Neural progenitor cell (in vitro differentiated cells): ENCODE data around the gene EPB41L4B. TPM values are rescaled to one million over a fixed set of nuclear protein-coding genes. Genes with fewer than 3 reads are reported as not detected.

Source experiments
- DNase-seq: peaks from one replicate; pipeline ENCODE4 v3.0.0-alpha.2; 2016; ENCODE audit warnings: low spot score
- H2AFZ ChIP-seq: fragments of 200-600 bp; sonication (generic); replicated peaks from 2 replicates; pipeline ENCODE4 v1.6.1; 2016; ENCODE audit warnings: antibody characterized with exemption
- H3F3A ChIP-seq: fragments of 200-600 bp; sonication (generic); 2 replicates; pipeline ENCODE4 v1.6.1; 2016; ENCODE audit warnings: antibody characterized with exemption, low read depth
- H3K27ac ChIP-seq: fragments of 200-600 bp; sonication (generic); 2 replicates; pipeline ENCODE4 v1.5.1; 2016; ENCODE audit warnings: mild to moderate bottlenecking
- H3K27me3 ChIP-seq: fragments of 200-600 bp; sonication (generic); 2 replicates; pipeline ENCODE4 v1.6.1; 2016; ENCODE audit warnings: mild to moderate bottlenecking, moderate library complexity
- H3K36me3 ChIP-seq: fragments of 200-600 bp; sonication (generic); 2 replicates; pipeline ENCODE4 v1.5.1; 2016
- H3K4me1 ChIP-seq: fragments of 200-600 bp; sonication (generic); 2 replicates; pipeline ENCODE4 v1.6.1; 2016; ENCODE audit warnings: mixed run types
- H3K4me2 ChIP-seq: fragments of 200-600 bp; sonication (generic); 2 replicates; pipeline ENCODE4 v1.6.1; 2016
- H3K4me3 ChIP-seq: fragments of 200-600 bp; sonication (generic); 2 replicates; pipeline ENCODE4 v1.5.1; 2016
- H3K79me2 ChIP-seq: fragments of 200-600 bp; sonication (generic); 2 replicates; pipeline ENCODE4 v1.6.1; 2016; ENCODE audit warnings: low read depth
- H3K9ac ChIP-seq: fragments of 200-600 bp; sonication (generic); 2 replicates; pipeline ENCODE4 v1.6.1; 2016
- H3K9me3 ChIP-seq: fragments of 200-600 bp; sonication (generic); 2 replicates; pipeline ENCODE4 v1.5.1; 2016; ENCODE audit warnings: low read depth
- H4K20me1 ChIP-seq: fragments of 200-600 bp; sonication (generic); 2 replicates; pipeline ENCODE4 v1.6.1; 2016; ENCODE audit warnings: low read depth
- H3K27ac Mint-ChIP-seq: 3 replicates; pipeline ENCODE4 v1.8.0; 2021; ENCODE audit warnings: mixed read lengths
- H3K27me3 Mint-ChIP-seq: 2 replicates; pipeline ENCODE4 v1.8.0; 2022; ENCODE audit warnings: low read depth, mild to moderate bottlenecking, inconsistent platforms, moderate library complexity, mixed read lengths; ENCODE audit not compliant: insufficient read depth
- H3K36me3 Mint-ChIP-seq: 3 replicates; pipeline ENCODE4 v1.8.0; 2021; ENCODE audit warnings: mixed read lengths
- H3K4me1 Mint-ChIP-seq: 3 replicates; pipeline ENCODE4 v1.8.0; 2021; ENCODE audit warnings: mixed read lengths
- H3K4me3 Mint-ChIP-seq: 3 replicates; pipeline ENCODE4 v1.8.0; 2021; ENCODE audit warnings: mild to moderate bottlenecking, moderate library complexity, mixed read lengths
- H3K9me3 Mint-ChIP-seq: 3 replicates; pipeline ENCODE4 v1.8.0; 2020; ENCODE audit warnings: mixed read lengths
- CTCF ChIP-seq: fragments of 200-600 bp; sonication (generic); IDR thresholded peaks from 2 replicates; pipeline ENCODE4 v1.5.1; 2017; ENCODE audit warnings: antibody characterized with exemption, mild to moderate bottlenecking
- EZH2 ChIP-seq: fragments of 200-600 bp; sonication (generic); IDR thresholded peaks from 2 replicates; pipeline ENCODE4 v1.6.1; 2017; ENCODE audit warnings: antibody characterized with exemption, mild to moderate bottlenecking, moderate library complexity
- EZH2phosphoT487 ChIP-seq: fragments of 200-600 bp; sonication (generic); IDR thresholded peaks from 2 replicates; pipeline ENCODE4 v1.6.1; 2017; ENCODE audit warnings: antibody characterized with exemption
- total RNA-seq: library from RNA; depleted of rRNA; stranded (reverse); fragments of >200 nt; gene quantifications from 2 replicates; pipeline ENCODE4 v1.2.3, GENCODE V29; 2015; ENCODE audit warnings: low replicate concordance

Gene EPB41L4B
- total RNA-seq, 1 donor from 2014 or later = 6.2 TPM

- Histone ChIP-seq H3F3A (no peaks in the 10 kb centered on the region), H3K9me3 (no peaks in the 10 kb centered on the region), H3K27ac (no peak overlapping the region), H2AFZ (no peak overlapping the region), H3K9ac (no peak overlapping the region), H3K4me2 (no peak overlapping the region), H4K20me1 (no peaks in the 10 kb centered on the region), H3K79me2 (no peaks in the 10 kb centered on the region), H3K4me1 (no peaks in the 10 kb centered on the region), H3K36me3 (no peaks in the 10 kb centered on the region), H3K4me3 (no peak overlapping the region), H3K27me3 (no peaks in the 10 kb centered on the region)
- Mint-ChIP-seq H3K27ac (no peak overlapping the region), H3K36me3 (no peaks in the 10 kb centered on the region), H3K4me1 (peaks cover 5% of the 10 kb centered on the region), H3K27me3 (peaks cover 4% of the 10 kb centered on the region), H3K9me3 (peaks cover 7% of the 10 kb centered on the region), H3K4me3 (no peak overlapping the region)
- DNase-seq = no peak
- TF ChIP-seq EZH2 = no peak
- no peak for TF ChIP-seq CTCF
- no peak for TF ChIP-seq EZH2phosphoT487
These were observed 49.6 kb downstream of the EPB41L4B start for GRCh38 chr9:109270971-109271925.

GRCh38 chr9:109270441-109270840 is 50.4 kb downstream of the EPB41L4B start:
- no peak for DNase-seq
- H3K4me1 Mint-ChIP-seq = peaks cover 8% of the 10 kb centered on the region
- H3K4me3 ChIP-seq = no peak overlapping the region
- H3K27me3 Mint-ChIP-seq = peaks cover 4% of the 10 kb centered on the region
- TF ChIP-seq EZH2 = no peak
- no peak overlapping the region for H3K27ac ChIP-seq
- H3K4me1 ChIP-seq = no peaks in the 10 kb centered on the region
- H3K27me3 ChIP-seq = no peaks in the 10 kb centered on the region
- H3K4me2 ChIP-seq = no peak overlapping the region
- H3K27ac Mint-ChIP-seq = no peak overlapping the region
- H3K36me3 Mint-ChIP-seq = no peaks in the 10 kb centered on the region
- H3K4me3 Mint-ChIP-seq = no peak overlapping the region
- no peaks in the 10 kb centered on the region for H3K36me3 ChIP-seq
- no peaks in the 10 kb centered on the region for H3K79me2 ChIP-seq
- H3K9me3 ChIP-seq = no peaks in the 10 kb centered on the region
- H3F3A ChIP-seq = no peaks in the 10 kb centered on the region
- no peak overlapping the region for H2AFZ ChIP-seq
- no peaks in the 10 kb centered on the region for H4K20me1 ChIP-seq
- H3K9me3 Mint-ChIP-seq = peaks cover 7% of the 10 kb centered on the region
- no peak overlapping the region for H3K9ac ChIP-seq

GRCh38 chr9:109269839-109270238 is 51.0 kb downstream of the EPB41L4B start:
- Mint-ChIP-seq H3K27me3 (peaks cover 2% of the 10 kb centered on the region), H3K27ac (no peak overlapping the region)

More at GRCh38 chr9:109269839-109270238, 51.0 kb downstream of the EPB41L4B start:
- Histone ChIP-seq H3F3A (no peaks in the 10 kb centered on the region), H3K4me1 (no peaks in the 10 kb centered on the region), H3K9ac (no peak overlapping the region), H3K27ac (no peak overlapping the region), H4K20me1 (no peaks in the 10 kb centered on the region), H3K27me3 (no peaks in the 10 kb centered on the region), H3K79me2 (no peaks in the 10 kb centered on the region), H3K4me2 (no peak overlapping the region), H3K36me3 (no peaks in the 10 kb centered on the region), H3K9me3 (no peaks in the 10 kb centered on the region), H3K4me3 (no peak overlapping the region), H2AFZ (no peak overlapping the region)
- Mint-ChIP-seq H3K4me1 (peaks cover 10% of the 10 kb centered on the region), H3K9me3 (peaks cover 7% of the 10 kb centered on the region), H3K4me3 (no peak overlapping the region), H3K36me3 (no peaks in the 10 kb centered on the region)
- no peak for DNase-seq
- TF ChIP-seq CTCF (no peak), EZH2phosphoT487 (no peak), EZH2 (no peak)
